Activated CD4-positive, CD25-positive, alpha-beta regulatory T cell treated with anti-CD3 and anti-CD28 coated beads, Interleukin-2, amount 50 U/mL, for 72 hours (primary cell): ENCODE results near the gene LIMS3.
"Not testable (repeated sequence)": the region's sequence is repeated elsewhere in the genome, so short reads cannot be mapped to it uniquely, and the experiment has no call there.

Source experiments
- DNase-seq: peaks from one replicate; pipeline ENCODE4 v3.0.0; 2021

Gene LIMS3

DNA sequence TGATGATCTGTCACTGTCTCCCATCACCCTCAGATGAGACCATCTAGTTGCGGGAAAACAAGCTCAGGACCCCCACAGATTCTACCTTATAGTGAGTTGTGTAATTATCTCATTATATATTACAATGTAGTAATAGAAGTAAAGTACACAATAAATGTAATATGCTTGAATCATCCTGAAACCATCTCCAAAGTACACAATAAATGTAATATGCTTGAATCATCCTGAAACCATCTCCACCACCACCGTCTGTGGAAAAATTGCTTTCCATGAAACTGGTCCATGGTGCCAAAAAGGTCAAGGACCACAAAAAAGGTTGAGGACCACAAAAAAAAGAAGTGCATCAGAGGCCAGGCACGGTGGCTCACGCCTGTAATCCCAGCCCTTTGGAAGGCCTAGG, 29.3 kb downstream of the LIMS3 start:
- DNase-seq: not testable (repeated sequence)

DNA sequence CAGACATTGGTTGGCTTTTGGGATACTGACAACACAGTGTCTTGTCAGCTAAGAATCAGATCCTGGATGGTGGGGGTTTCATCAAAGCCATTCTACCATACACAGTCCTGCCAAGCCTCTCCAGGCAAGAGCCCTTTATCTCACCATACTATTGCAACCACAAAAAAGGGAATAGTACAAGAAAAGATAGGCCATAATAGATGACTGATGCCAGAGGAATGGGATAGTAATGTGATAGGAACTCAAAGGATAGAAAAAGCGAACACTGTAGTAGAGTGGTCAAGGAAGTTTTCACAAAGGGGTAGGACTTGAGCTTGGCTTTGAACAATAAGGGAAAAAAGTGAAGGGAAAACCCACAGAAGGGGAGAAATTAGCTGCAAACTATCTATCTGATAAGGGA, 30.7 kb downstream of the LIMS3 start:
- DNase-seq: not testable (repeated sequence)

DNA sequence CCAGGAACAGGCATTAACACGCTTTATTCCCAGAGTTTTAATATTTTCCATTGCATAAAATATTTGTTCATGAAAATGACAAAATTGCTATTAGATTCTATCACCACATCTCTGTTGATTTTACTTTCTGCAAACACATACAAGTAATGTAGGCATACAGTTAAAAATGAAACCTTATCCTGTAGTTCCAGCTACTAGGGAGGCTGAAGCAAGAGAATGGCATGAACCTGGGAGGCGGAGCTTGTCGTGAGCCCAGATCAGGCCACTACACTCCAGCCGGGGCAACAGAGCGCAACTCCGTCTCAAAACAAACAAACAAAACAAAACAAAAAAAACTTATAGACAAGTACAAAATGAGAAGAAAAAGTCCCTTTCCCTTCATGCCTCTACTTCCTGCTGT, 38.0 kb downstream of the LIMS3 start:
- DNase-seq: not testable (repeated sequence)

DNA sequence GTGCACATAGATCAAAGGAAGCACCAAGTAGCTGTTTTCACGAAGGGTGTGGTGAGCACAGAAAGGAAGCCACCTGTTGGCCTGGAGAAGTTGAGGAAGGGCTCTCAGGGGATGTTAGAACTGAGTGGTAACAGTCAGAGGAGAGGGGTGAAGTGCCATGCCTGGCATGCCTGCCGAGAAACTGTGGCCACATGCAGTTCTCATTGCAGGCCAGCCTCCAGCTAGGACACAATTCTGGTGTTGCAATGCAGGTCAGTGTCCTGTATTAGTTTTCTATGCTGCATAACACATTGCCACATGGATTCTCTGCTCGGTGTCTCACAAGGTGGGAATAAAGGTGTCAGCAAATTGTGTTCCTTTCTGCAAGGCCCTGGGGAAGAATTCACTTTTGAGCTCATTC, 46.9 kb downstream of the LIMS3 start:
- DNase-seq: not testable (repeated sequence)

DNA sequence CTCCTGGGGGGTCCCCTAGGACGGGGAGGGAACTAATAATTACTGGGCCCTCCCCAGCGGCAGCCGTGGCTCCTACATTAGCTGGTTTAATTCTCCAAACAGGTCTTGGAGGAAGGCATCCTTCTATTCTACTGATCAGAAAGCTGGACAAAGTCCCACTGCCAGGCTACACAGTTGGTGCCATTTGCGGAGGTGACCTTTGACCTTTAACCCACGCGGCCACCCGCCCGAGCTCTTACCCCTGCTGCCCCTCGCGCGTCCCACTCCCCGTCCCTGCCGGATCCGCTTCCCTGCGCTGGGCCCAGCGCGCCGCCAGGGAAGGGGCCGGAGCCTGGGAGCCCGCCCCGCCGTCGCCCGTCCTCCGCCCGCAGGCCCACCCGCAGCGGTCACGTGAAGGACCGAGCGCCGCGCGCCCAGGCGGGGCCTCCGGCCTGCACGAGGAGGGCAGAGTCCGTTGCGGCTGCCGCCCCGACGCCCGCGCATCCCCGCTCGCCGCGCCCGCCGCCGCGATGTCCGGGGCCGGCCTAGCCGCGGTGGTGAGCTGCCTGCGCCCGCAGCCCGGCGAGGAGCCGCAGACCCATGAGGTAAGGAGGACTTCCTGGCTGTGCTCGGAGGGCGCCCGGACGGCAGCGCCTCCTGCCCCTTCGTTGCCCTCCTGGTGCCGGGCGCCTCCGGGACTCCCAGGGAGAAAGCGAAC, 48.9 kb downstream of the LIMS3 start:
- DNase-seq: not testable (repeated sequence)

DNA sequence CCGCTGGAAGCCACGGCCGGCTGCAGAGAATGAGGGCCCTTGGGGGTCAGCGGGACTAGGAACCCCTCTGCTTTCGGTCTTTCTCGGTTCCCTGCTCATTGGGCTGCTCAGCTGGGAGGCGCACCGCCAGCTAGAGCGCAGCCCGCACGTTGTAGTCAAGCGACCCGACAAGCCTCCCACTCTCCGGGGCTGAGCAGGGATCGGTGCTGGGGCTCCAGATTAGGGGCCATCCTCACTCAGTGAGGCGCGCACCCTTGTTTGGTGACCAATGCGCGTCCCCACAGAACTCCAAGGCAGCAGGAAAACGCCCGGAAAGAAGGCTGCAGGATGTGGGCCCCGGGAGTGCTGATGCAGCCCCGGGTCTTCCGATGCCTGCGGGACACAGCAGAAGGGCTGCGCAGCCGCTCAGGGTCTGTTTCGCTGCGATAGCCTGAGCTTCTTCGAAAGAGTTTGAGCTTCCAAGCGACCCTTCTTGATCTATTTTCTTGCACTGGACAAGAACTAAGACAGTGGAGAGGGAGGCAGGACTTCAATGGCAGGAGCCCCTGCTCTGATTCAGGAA, 49.6 kb downstream of the LIMS3 start:
- DNase-seq: not testable (repeated sequence)

DNA sequence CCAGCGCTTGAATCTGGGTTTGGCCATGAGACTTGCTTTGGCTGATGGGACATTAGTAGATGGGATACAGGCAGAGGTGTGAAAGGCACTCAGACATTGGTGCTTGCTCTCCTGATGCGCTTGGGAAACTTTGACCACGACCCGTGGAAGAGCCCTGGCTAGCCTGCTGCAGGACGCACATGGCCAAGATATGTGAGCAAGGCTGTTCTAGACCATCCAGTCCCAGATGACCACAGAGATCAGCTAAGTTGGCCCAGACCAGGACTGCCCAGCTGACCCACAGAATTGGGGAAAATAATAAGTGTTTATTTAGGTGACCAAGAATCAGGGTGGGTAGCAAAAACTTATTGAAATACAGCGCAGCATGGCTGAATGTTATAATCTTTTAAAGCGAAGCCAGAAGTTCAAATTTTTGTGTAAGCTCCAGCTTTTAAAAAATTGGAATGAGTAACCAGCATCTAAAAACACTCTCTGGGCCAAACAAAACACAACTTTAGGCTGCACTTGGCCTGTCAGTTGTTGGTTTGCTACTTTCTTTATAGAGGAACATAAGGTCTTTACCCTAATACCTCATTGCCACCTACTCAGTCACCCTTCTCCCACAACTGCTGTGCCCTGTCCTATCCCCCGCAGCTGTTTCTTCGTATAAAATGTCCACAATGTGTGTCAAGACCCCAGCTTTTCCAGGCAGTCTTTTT, 51.8 kb downstream of the LIMS3 start:
- not testable (repeated sequence) for DNase-seq

DNA sequence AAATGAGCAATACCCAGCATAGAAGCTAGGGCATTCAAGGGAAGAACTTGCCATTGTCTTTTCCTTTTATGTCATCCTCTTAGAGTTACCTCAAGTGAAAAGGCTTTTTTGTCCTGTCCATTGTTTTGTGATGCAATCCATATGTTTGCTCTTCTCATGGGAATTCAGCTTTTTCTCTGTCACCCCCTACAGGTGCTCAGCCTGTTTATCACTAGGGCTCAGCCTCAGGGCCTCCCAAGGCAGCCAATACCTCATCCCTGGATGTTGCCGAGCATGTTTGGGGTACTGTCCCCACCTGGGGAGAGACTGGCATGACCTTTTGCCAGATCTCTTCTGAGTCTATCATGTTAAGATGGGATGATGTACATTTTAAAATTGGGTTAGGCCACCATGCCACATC, 65.5 kb downstream of the LIMS3 start:
- not testable (repeated sequence) for DNase-seq

DNA sequence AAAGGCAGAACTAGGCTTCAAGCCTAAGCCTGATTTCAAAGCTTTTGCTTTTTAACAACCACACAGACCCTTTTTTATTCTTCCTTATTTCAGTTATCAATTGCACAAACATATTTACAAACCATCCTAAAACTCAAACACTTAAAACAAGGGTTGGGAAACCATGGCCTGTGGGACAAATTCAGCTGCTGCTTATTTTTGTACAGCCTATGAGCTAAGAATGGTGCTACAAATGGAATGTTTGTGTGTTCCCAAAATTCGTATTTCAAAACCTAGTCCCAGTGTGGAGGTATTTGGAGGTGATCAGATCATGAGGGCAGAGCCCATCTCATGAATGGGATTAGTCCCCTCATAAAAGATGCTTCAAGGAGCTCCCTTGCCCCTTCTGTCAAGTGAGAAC, 67.0 kb downstream of the LIMS3 start:
- DNase-seq: not testable (repeated sequence)

DNA sequence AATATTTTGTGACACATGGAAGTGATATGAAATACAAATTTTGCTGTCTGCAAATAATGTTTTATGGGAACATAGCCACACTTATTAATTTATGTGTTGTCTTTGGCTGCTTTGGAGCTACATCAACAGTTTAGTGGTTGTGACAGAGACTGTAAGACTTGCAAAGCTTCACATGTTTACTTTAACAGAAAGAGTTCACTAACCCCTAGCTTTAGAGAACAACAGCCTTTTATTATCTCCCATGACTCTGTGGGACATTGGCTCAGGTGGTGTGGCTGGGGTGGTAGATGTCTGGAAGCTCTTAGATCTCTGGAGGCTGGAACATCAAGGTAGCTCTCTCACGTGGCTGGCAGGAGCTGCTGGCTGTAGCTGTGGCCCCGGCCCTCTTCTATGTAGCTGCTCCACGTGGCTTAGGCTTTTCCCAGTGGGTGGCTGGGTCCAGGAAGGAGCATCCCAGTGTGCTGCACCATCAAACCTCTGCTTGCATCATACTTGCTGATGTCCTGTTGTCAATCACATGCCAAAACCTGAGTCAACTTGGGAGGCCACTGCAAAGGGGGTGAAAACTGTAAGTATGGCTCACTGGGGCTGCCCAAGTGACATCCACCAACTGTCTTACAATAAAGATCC, 67.7 kb downstream of the LIMS3 start:
- not testable (repeated sequence) for DNase-seq

DNA sequence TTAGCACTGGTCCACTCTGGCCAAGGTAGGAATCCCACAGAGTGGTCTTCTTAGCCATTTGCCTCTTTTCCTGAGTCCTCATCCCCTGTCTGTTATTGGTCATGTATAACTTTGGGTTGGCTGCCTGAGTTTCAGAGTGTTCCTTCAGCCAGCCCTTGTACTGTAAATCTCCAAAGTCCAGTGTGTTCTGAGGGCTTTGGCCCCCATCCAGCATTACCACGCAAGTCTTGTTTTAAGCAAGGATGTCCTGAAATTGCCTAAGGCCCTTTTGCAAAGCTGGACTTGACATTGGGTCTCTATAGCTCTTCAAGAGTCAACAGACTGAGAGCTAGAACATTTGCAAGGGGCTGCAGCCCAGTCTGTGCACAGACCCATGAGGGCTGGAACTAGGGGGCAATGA, 68.4 kb downstream of the LIMS3 start:
- not testable (repeated sequence) for DNase-seq

DNA sequence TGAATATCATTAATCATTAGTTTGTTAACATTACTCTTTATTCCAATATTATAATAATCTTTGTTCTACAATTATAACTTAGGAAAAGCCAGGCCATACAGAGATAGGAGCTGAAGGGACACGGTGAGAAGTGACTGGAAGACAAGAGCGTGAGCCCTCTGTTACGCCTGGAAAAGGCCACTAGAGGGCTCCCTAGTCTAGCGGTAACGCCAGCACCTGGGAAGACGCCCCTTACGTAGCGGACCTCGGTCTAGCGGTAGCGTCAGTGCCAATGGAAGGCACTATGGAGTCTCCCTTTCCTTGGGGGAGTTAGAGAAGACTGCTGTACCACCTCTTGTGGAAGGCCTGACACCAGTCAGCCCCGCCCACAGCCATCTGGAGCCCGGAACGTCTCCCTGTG, 71.4 kb downstream of the LIMS3 start:
- DNase-seq: not testable (repeated sequence)

DNA sequence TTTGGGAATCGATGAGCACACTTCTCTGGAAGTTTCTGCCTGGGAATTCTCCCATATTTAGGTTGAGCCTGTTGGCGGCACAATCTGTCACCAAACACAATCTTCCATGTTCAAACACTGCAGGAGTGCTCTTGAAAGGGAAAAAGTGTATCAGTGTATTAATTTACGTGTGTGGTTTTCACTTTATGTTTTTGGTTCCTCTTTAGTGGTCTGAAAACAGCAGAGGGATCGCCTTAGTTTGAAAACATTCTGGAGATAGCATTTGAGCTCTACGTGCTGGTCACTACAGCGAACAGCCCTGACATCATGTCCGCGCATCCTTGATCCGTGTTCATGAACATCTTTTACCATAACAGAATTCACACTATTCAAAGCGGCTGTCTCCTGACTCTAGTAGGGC, 73.2 kb downstream of the LIMS3 start:
- not testable (repeated sequence) for DNase-seq
